AG09309 (cell line): ENCODE measurements around the gene FOXA3.

Experiments
- DNase-seq: peaks from one replicate; pipeline ENCODE4 v3.0.0-alpha.2; 2010; ENCODE audit warnings: low read depth
- H3K4me3 ChIP-seq: 2 replicates; pipeline ENCODE4 v1.5.1; 2011; ENCODE audit warnings: mild to moderate bottlenecking, low read depth, low read length, moderate library complexity; ENCODE audit not compliant: control insufficient read depth
- CTCF ChIP-seq: IDR thresholded peaks from 2 replicates; pipeline ENCODE4 v1.5.1; 2011; ENCODE audit warnings: mild to moderate bottlenecking, low read depth, low read length, inconsistent platforms; ENCODE audit not compliant: insufficient read depth, control insufficient read depth; ENCODE audit errors: missing control alignments

Gene FOXA3

GRCh38 chr19:45828523-45828922 is 35.6 kb upstream of the FOXA3 start:
- no peak for TF ChIP-seq CTCF
- no peak for DNase-seq
- H3K4me3 ChIP-seq = no peak overlapping the region

GRCh38 chr19:45828945-45829344 is 35.2 kb upstream of the FOXA3 start:
- no peak for TF ChIP-seq CTCF
- DNase-seq = no peak
- H3K4me3 ChIP-seq = no peak overlapping the region

GRCh38 chr19:45834970-45835369 is 29.2 kb upstream of the FOXA3 start:
- no peak overlapping the region for H3K4me3 ChIP-seq
- DNase-seq = no peak
- no peak for TF ChIP-seq CTCF

DNA sequence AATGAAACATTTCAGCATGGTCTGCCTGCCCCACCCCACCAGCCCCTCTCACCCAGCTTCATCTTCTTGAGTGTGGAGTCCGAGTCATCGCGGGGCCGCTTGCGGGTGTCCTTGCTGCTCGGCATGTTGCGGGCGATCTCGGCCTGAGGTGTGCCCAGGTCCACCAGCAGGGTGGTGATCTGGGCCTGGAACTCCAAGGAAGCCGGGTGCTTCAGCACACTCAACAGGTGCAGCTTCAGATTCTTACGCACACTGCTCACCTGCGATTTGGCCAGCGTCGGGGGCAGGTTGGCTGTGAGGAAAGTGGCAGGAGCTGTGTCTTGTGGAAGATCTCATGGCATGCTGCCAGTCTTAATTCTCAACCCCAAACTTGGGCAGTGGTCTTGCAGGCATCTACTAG is 21.9 kb upstream of the FOXA3 start:
- H3K4me3 ChIP-seq = no peak overlapping the region
- no peak for DNase-seq
- TF ChIP-seq CTCF = no peak

DNA sequence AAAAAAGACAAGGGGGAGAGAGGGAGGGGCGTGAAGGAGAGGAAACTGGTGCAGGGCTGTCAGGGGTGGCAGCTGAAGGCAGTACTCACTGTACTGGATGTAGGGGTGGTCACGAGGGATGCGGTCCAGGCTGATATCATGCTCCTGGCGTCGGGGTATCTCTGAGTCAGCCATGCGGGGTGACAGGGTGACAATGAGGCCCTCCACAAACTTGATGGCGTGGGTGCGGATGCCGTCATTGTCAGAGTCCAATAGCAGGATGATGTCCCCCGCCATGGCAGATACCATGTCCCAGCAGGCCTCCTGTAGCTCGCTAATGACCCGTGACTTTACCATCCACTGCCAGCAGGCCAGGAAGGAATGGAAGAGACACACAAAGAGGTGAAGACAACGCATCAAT is 16.5 kb upstream of the FOXA3 start:
- DNase-seq = no peak
- no peak overlapping the region for H3K4me3 ChIP-seq
- no peak for TF ChIP-seq CTCF

DNA sequence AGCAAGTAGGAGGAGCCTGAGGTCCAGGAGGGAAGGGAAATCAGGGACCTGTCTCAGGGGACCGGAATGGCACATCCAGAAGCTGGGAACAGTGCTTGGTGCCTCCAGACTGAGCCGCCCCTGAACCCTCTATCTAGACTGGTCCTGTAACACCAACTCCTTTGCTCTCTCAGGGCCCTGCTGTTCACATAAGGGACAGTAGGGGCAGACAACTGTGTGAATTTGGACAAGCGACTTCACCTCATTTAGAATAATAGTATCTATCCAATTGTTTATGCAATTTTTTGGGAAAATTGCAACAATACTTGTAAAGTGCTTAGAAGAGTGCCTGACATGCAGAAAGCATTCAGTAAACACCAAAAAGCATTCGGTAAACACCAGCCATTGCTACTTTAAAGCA is 15.2 kb upstream of the FOXA3 start:
- DNase-seq = no peak
- peak; percentile 27 for TF ChIP-seq CTCF

GRCh38 chr19:45852145-45852750 is 11.9 kb upstream of the FOXA3 start:
- TF ChIP-seq CTCF = no peak
- no peak overlapping the region for H3K4me3 ChIP-seq

More for the DNA sequence above, 15.2 kb upstream of the FOXA3 start:
- H3K4me3 ChIP-seq = no peak overlapping the region

More at GRCh38 chr19:45852145-45852750, 11.9 kb upstream of the FOXA3 start:
- DNase-seq = no peak
